Measurements from ENCODE around the gene ARHGAP5.

- TF ChIP-seq POLR2AphosphoS5 (IDR thresholded peaks at IDR 0.05; ENCODE audit: low read depth, low read length) (no peak), POLR2A (IDR thresholded peaks at IDR 0.05; ENCODE audit: low read depth, low read length) (no peak), TAF1 (IDR thresholded peaks at IDR 0.05; ENCODE audit: borderline replicate concordance, low read depth, low read length) (no peak)
Measured at GRCh38 chr14:32206552-32206951, 129.4 kb downstream of the ARHGAP5 start.

Data from GM12892 (cell line).